H1 (cell line): Measurements from ENCODE around the gene ARHGAP22. TPM values are rescaled to one million over a fixed set of nuclear protein-coding genes. Genes with fewer than 3 reads are reported as not detected.

Source experiments
- CTCF ChIP-seq, 3 experiments: IDR thresholded peaks; 1 replicate in 2 of 3; 2 replicates in 1 of 3; pipeline versions ENCODE4 v1.5.1 to v1.6.1; 2011; ENCODE audit warnings: low read length in 3 of 3, mild to moderate bottlenecking in 3 of 3, inconsistent platforms in 2 of 3, low read depth in 1 of 3, moderate library complexity in 1 of 3; ENCODE audit not compliant: insufficient read depth in 1 of 3; ENCODE audit errors: control extremely low read depth in 1 of 3
- TAF1 ChIP-seq: IDR thresholded peaks from 2 replicates; pipeline ENCODE4 v1.6.1; 2011; ENCODE audit warnings: mild to moderate bottlenecking, low read depth, low read length
- polyA plus RNA-seq, 7 experiments: library from polyadenylated mRNA; depleted of rRNA in 3 of 7; stranded (reverse) in 5 of 7; unstranded in 2 of 7; fragments of >200 nt in 5 of 7; fragments of 200-250 nt in 2 of 7; gene quantifications; 1 replicate in 5 of 7; 2 replicates in 1 of 7; 4 replicates in 1 of 7; pipeline versions ENCODE4 v1.2.1 to v1.2.3, GENCODE V29; 2011 to 2013; ENCODE audit warnings: missing spikeins in 2 of 7, mixed read lengths in 2 of 7
- total RNA-seq: library from RNA; stranded (reverse); fragmentation: NEBNext Ultra II Directional; extraction: Animal tissue kit (Norgen Biotek cat#: 25700); gene quantifications from 2 replicates; pipeline ENCODE4 v1.2.1, GENCODE V29; 2021

The ARHGAP22 gene
- total and polyA plus RNA-seq, 2 of the 8 experiments (the other 6 are each of a cell fraction or from before 2014, with no cell fraction given) = 3.6 to 11.2 TPM

- TF ChIP-seq CTCF (IDR thresholded peaks at IDR 0.05; ENCODE audit: control extremely low read depth in 1 of 3, insufficient read depth in 1 of 3, low read depth in 1 of 3, low read length in 3 of 3) (no peak), TAF1 (no peak)
Observed at GRCh38 chr10:48512861-48513260, 92.0 kb downstream of the ARHGAP22 start (continued).
